HTR-8/SVneo (cell line): Measurements from ENCODE around the gene SH3PXD2A.

Experiments used
- DNase-seq: peaks from one replicate; pipeline ENCODE4 v3.0.0; 2011; ENCODE audit warnings: low spot score, mixed read lengths; ENCODE audit not compliant: insufficient read length
- FAIRE-seq: peaks from 2 replicates; lab custom pipeline; 2011; peaks lifted over from hg19 to GRCh38; lab: Jason Lieb, UNC

The SH3PXD2A gene

GRCh38 chr10:103547391-103547946, 307.9 kb downstream of the SH3PXD2A start:
- FAIRE-seq = no peak
- DNase-seq = no peak

DNA sequence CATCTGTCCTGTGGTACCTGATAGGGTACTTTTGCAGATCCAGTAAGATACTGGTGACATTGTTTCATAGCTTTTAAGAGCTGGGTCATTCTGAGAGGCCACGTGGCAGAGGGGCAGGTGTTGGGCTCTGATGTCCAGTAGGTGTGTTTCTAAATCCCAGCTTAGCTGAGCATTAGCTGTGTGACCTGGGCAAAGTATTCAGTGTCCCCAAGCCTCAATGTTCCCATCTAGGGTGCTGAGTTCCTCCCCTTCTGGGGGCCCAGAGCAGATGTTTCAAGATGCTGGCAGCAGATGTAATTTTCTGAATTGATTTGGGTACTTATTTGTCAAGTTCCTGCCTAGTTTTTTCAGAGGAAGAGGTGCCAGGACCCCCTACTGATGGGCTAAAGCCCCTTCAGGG, 309.0 kb downstream of the SH3PXD2A start:
- DNase-seq (no peak), FAIRE-seq (no peak)

GRCh38 chr10:103545771-103546281, 309.6 kb downstream of the SH3PXD2A start:
- no peak for DNase-seq
- no peak for FAIRE-seq

DNA sequence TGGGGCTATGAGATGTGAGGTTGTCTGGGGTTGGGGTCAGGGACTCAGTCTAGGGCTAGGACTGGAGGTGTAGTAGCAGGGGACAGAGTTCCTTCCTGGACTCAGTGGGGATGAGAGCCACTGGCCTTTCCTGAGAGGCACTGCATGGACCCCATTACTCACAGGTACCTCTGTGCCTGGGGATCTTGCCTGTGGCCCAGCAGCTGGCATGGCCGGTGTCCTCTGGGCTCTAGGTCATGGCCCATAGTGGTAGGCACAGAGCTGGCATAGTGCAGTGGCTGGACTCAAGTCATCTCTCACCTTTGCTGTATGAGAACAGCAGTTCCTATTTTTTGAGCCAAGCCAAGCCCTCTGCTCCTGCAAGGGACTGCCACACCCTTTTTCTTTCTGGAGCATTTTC, 310.0 kb downstream of the SH3PXD2A start:
- FAIRE-seq = no peak
- DNase-seq = no peak

GRCh38 chr10:103544657-103545310, 310.6 kb downstream of the SH3PXD2A start:
- FAIRE-seq = no peak

More at GRCh38 chr10:103544657-103545310, 310.6 kb downstream of the SH3PXD2A start:
- DNase-seq = no peak
